GM12874 (cell line): Measurements from ENCODE around the gene BZW1.

Source experiments
- CTCF ChIP-seq: IDR thresholded peaks from 2 replicates; pipeline ENCODE4 v1.5.1; 2011; ENCODE audit warnings: low read depth, mild to moderate bottlenecking, control low read depth, low read length, moderate library complexity; ENCODE audit not compliant: insufficient read depth

The BZW1 gene

GRCh38 chr2:200860092-200860795 lies 48.5 kb downstream of the BZW1 start:
- no peak for TF ChIP-seq CTCF

- TF ChIP-seq CTCF, result no peak
Measured at GRCh38 chr2:200861617-200862155, 50.0 kb downstream of the BZW1 start.

- TF ChIP-seq CTCF, result no peak
Measured at GRCh38 chr2:200862532-200863000, 50.9 kb downstream of the BZW1 start.

- no peak for TF ChIP-seq CTCF
Measured at GRCh38 chr2:200863782-200864175, 52.1 kb downstream of the BZW1 start.

GRCh38 chr2:200864176-200865034 lies 52.7 kb downstream of the BZW1 start, which contains the start of gene CLK1:
TSS of gene CLK1 (minus strand) at chr2:200864658. CDS start at chr2:200861862, 2,796 bp downstream.
- TF ChIP-seq CTCF, result no peak

- no peak for TF ChIP-seq CTCF
Measured at GRCh38 chr2:200869014-200869413, 57.3 kb downstream of the BZW1 start.

- no peak for TF ChIP-seq CTCF
Measured at GRCh38 chr2:200871151-200871550, 59.4 kb downstream of the BZW1 start.
